AG04450 (cell line): Measurements from ENCODE around the gene BMPER. TPM values are rescaled to one million over a fixed set of nuclear protein-coding genes. Genes with fewer than 3 reads are reported as not detected.

Experiments
- CTCF ChIA-PET: fragments of 300-600, 350-600 bp; formaldehyde crosslinking; extraction: SDS; loops from one replicate; lab custom pipeline; 2022; ENCODE audit warnings: antibody characterized with exemption, inconsistent platforms; lab: Charles Lee
- POLR2A ChIA-PET: fragments of 350-600 bp; formaldehyde crosslinking; extraction: SDS; loops from one replicate; lab custom pipeline; 2021; ENCODE audit warnings: antibody characterized with exemption, inconsistent platforms; lab: Yijun Ruan, JAX
- DNase-seq: peaks from one replicate; pipeline ENCODE4 v3.0.0-alpha.2; 2011; ENCODE audit warnings: low read depth, low spot score
- H3K27ac ChIP-seq: one replicate; pipeline ENCODE4 v1.5.1; 2012; ENCODE audit warnings: low read depth, low read length, control low read depth
- H3K27me3 ChIP-seq: one replicate; pipeline ENCODE4 v1.6.0; 2012; ENCODE audit warnings: low read length; ENCODE audit not compliant: control insufficient read depth, insufficient read depth
- H3K4me3 ChIP-seq: 2 replicates; pipeline ENCODE4 v1.5.1; 2011; ENCODE audit warnings: mild to moderate bottlenecking, low read depth, low read length, control low read depth
- H3K9me3 ChIP-seq: 2 replicates; pipeline ENCODE4 v1.5.1; 2012; ENCODE audit warnings: low read length; ENCODE audit not compliant: control insufficient read depth, insufficient read depth
- polyA plus RNA-seq: library from polyadenylated mRNA; depleted of rRNA; stranded (reverse); fragments of >200 nt; gene quantifications from 2 replicates; pipeline ENCODE4 v1.2.3, GENCODE V29; 2011
- TF ChIP-seq, protein P1 (sequence below): IDR thresholded peaks from 2 replicates; pipeline ENCODE4 v1.5.1; 2011; ENCODE audit warnings: low read depth, low read length, control low read depth, inconsistent platforms

The BMPER gene
- polyA plus RNA-seq, 1 experiment, result 1.1 TPM

DNA sequence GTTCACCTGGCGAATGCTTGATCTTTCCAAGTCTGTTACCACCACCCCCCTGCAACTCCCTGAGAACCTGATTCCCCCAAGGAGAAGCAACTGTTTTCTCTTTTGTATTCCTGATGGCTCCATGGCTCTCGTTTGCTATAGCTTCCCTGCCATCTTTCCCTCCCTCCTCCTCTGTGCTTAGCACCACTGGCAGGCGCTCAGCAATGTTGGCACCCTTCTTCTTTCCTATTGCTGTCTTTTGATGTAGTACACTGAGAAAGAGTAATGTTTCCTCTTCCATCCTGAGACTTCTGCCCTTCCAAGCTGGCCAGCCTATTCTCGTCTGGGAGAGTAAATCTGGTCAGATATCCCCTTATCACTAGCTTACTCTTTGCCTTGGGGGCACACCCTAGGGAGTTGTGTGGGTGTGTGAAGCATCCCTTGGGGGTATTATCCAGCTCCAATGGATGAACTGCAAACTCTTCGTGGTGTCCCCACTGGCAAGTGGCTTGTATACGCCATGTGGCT, 74.0 kb downstream of the BMPER start:
- Histone ChIP-seq H3K27me3 (no peaks in the 10 kb centered on the region), H3K9me3 (no peaks in the 10 kb centered on the region), H3K4me3 (no peak overlapping the region), H3K27ac (peak overlapping the region; percentile 80)
- no peak for DNase-seq
- CTCF ChIA-PET, result interaction anchor here (2.7 kb wide), 1 partner anchor 47 kb away, joined by 16 read pairs; no protein-coding TSS in a partner anchor
- POLR2A ChIA-PET, result interaction anchor here (0.6 to 1.6 kb wide), 3 partner anchors 82 to 1393 kb away, joined by 3 to 10 read pairs (median 4); no protein-coding TSS in a partner anchor
- TF ChIP-seq, protein P1, sequence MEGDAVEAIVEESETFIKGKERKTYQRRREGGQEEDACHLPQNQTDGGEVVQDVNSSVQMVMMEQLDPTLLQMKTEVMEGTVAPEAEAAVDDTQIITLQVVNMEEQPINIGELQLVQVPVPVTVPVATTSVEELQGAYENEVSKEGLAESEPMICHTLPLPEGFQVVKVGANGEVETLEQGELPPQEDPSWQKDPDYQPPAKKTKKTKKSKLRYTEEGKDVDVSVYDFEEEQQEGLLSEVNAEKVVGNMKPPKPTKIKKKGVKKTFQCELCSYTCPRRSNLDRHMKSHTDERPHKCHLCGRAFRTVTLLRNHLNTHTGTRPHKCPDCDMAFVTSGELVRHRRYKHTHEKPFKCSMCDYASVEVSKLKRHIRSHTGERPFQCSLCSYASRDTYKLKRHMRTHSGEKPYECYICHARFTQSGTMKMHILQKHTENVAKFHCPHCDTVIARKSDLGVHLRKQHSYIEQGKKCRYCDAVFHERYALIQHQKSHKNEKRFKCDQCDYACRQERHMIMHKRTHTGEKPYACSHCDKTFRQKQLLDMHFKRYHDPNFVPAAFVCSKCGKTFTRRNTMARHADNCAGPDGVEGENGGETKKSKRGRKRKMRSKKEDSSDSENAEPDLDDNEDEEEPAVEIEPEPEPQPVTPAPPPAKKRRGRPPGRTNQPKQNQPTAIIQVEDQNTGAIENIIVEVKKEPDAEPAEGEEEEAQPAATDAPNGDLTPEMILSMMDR, result no peak

- DNase-seq, result peak; percentile 84
- ChIA-PET POLR2A (interaction anchor here (0.6 to 1.6 kb wide), 3 partner anchors 81 to 1394 kb away, joined by 3 to 10 read pairs (median 4); no protein-coding TSS in a partner anchor), CTCF (interaction anchor here (2.7 to 2.9 kb wide), 2 partner anchors 47 to 737 kb away, joined by 16 to 17 read pairs; no protein-coding TSS in a partner anchor)
- TF ChIP-seq, protein P1, result no peak
- Histone ChIP-seq H3K27me3 (no peaks in the 10 kb centered on the region), H3K4me3 (no peak overlapping the region), H3K27ac (peak overlapping the region; percentile 80), H3K9me3 (no peaks in the 10 kb centered on the region)
These were observed 74.5 kb downstream of the BMPER start for GRCh38 chr7:33979807-33980355.

DNA sequence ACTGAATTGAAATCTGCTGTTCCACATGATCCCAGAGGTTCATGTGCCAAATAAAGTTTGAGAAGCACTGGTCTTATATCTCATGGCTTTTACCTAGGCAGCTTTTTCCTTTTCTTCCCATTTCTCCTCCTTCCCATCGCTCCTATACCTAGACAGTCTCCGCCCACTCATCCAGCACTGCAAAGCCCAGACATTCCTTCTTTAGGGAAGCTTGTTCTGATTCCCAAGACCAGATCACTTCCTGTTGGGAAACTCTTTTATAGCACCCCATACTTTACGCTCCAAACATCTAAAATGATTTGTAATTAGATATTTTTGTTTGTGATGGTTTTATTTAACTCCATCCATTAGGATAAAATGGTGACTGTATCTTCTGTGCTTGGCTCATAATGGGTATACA, 75.9 kb downstream of the BMPER start:
- no peaks in the 10 kb centered on the region for H3K27me3 ChIP-seq
- TF ChIP-seq, protein P1, result no peak
- H3K4me3 ChIP-seq, result no peak overlapping the region
- no peaks in the 10 kb centered on the region for H3K9me3 ChIP-seq
- POLR2A ChIA-PET, result no interaction called here
- no peak for DNase-seq
- CTCF ChIA-PET, result interaction anchor here (0.6 to 3.4 kb wide), 13 partner anchors 17 to 738 kb away, joined by 3 to 58 read pairs (median 11); no protein-coding TSS in a partner anchor
- peak overlapping the region; percentile 76 for H3K27ac ChIP-seq

GRCh38 chr7:33981671-33982424, 76.5 kb downstream of the BMPER start:
- Histone ChIP-seq H3K27ac (no peak overlapping the region), H3K9me3 (no peaks in the 10 kb centered on the region), H3K27me3 (no peaks in the 10 kb centered on the region), H3K4me3 (no peak overlapping the region)
- POLR2A ChIA-PET, result interaction anchor here (0.6 kb wide), 1 partner anchor 38 kb away, joined by 3 read pairs; no protein-coding TSS in a partner anchor
- CTCF ChIA-PET, result interaction anchor here (0.6 to 3.4 kb wide), 30 partner anchors 10 to 1490 kb away, joined by 3 to 58 read pairs (median 5); no protein-coding TSS in a partner anchor
- TF ChIP-seq, protein P1, result no peak
- DNase-seq, result no peak
